SK-N-SH treated with all-trans-retinoic acid at 6 μM for 48 hours (cell line): ENCODE data around the gene CENPB.
A peak's percentile ranks its signal among the peaks of the same experiment; 100 is the strongest.

ENCODE experiments used
- ATAC-seq: fragments of 200-7000 bp; cut with Tn5 transposase; 3 replicates; pipeline ENCODE4 v1.9.1; 2020; ENCODE audit warnings: mild to moderate bottlenecking, moderate library complexity
- ARNTL ChIP-seq: fragments of 450-650 bp; formaldehyde crosslinking; IDR thresholded peaks from 2 replicates; pipeline ENCODE4 v1.5.0; 2020; ENCODE audit warnings: low read depth, mild to moderate bottlenecking, moderate library complexity, borderline replicate concordance
- BACH2 ChIP-seq: fragments of 250-450 bp; sonication (Bioruptor Pico); IDR thresholded peaks from 2 replicates; pipeline ENCODE4 v1.9.0; 2021; ENCODE audit warnings: mild to moderate bottlenecking, borderline replicate concordance
- CSDC2 ChIP-seq: fragments of 250-450 bp; sonication (Bioruptor Pico); IDR thresholded peaks from 2 replicates; pipeline ENCODE4 v1.5.0; 2020; ENCODE audit warnings: mild to moderate bottlenecking, moderate library complexity
- ESRRG ChIP-seq: fragments of 250-450 bp; sonication (Bioruptor Pico); IDR thresholded peaks from 2 replicates; pipeline ENCODE4 v1.6.1; 2021; ENCODE audit warnings: mild to moderate bottlenecking
- GLIS3 ChIP-seq: fragments of 250-450 bp; sonication (Bioruptor Pico); IDR thresholded peaks from 2 replicates; pipeline ENCODE4 v1.5.0; 2020; ENCODE audit warnings: mild to moderate bottlenecking, moderate library complexity
- ISL1 ChIP-seq: fragments of 250-450 bp; sonication (Bioruptor Pico); IDR thresholded peaks from 2 replicates; pipeline ENCODE4 v2.1.2; 2022; ENCODE audit warnings: mild to moderate bottlenecking, moderate library complexity
- PPARA ChIP-seq: fragments of 250-450 bp; sonication (Bioruptor Pico); IDR thresholded peaks from 2 replicates; pipeline ENCODE4 v1.5.0; 2020; ENCODE audit warnings: mild to moderate bottlenecking, borderline replicate concordance
- SNAI2 ChIP-seq: fragments of 250-450 bp; sonication (Bioruptor Pico); IDR thresholded peaks from 2 replicates; pipeline ENCODE4 v1.5.0; 2020; ENCODE audit warnings: mild to moderate bottlenecking, moderate library complexity
- TCF4 ChIP-seq: fragments of 250-450 bp; sonication (Bioruptor Pico); IDR thresholded peaks from 2 replicates; pipeline ENCODE4 v1.8.0; 2021; ENCODE audit warnings: mild to moderate bottlenecking, moderate library complexity, borderline replicate concordance
- TOX ChIP-seq: fragments of 250-450 bp; sonication (Bioruptor Pico); IDR thresholded peaks from 2 replicates; pipeline ENCODE4 v1.8.0; 2021; ENCODE audit warnings: mild to moderate bottlenecking, moderate library complexity, borderline replicate concordance
- ZC3H10 ChIP-seq: fragments of 250-450 bp; sonication (Bioruptor Pico); IDR thresholded peaks from 2 replicates; pipeline ENCODE4 v1.5.1; 2021; ENCODE audit warnings: mild to moderate bottlenecking, moderate library complexity
- ZFP3 ChIP-seq: fragments of 250-450 bp; sonication (Bioruptor Pico); IDR thresholded peaks from 2 replicates; pipeline ENCODE4 v1.5.0; 2020; ENCODE audit warnings: mild to moderate bottlenecking, moderate library complexity
- ZFP30 ChIP-seq: fragments of 450-650 bp; formaldehyde crosslinking; IDR thresholded peaks from 2 replicates; pipeline ENCODE4 v1.5.0; 2022; ENCODE audit warnings: mild to moderate bottlenecking, moderate library complexity
- ZNF565 ChIP-seq: fragments of 450-650 bp; formaldehyde crosslinking; conservative IDR thresholded peaks from 2 replicates; pipeline ENCODE4 v1.5.0; 2020; ENCODE audit warnings: low read depth, mild to moderate bottlenecking, moderate library complexity
- ZNF70 ChIP-seq: fragments of 450-650 bp; formaldehyde crosslinking; IDR thresholded peaks from 2 replicates; pipeline ENCODE4 v1.5.0; 2020; ENCODE audit warnings: mild to moderate bottlenecking, moderate library complexity
- ZNF8 ChIP-seq: fragments of 450-650 bp; formaldehyde crosslinking; IDR thresholded peaks from 2 replicates; pipeline ENCODE4 v1.5.0; 2020; ENCODE audit warnings: mild to moderate bottlenecking, moderate library complexity
- TF ChIP-seq, protein P1 (sequence below): fragments of 250-450 bp; sonication (Bioruptor Pico); IDR thresholded peaks from 2 replicates; pipeline ENCODE4 v1.5.0; 2020; ENCODE audit warnings: mild to moderate bottlenecking, moderate library complexity
- TF ChIP-seq, protein P2 (sequence below): fragments of 250-450 bp; sonication (Bioruptor Pico); IDR thresholded peaks from 2 replicates; pipeline ENCODE4 v1.8.0; 2021; ENCODE audit warnings: low read depth, mild to moderate bottlenecking, moderate library complexity, borderline replicate concordance
- TF ChIP-seq, protein P3 (sequence below): fragments of 250-450 bp; sonication (Bioruptor Pico); IDR thresholded peaks from 2 replicates; pipeline ENCODE4 v1.5.1; 2020; ENCODE audit warnings: low read depth, mild to moderate bottlenecking, moderate library complexity
- TF ChIP-seq, protein P4 (sequence below): fragments of 250-450 bp; sonication (Bioruptor Pico); IDR thresholded peaks from 2 replicates; pipeline ENCODE4 v1.5.1; 2021; ENCODE audit warnings: mild to moderate bottlenecking, moderate library complexity
- TF ChIP-seq, protein P5 (sequence below): fragments of 250-450 bp; sonication (Bioruptor Pico); IDR thresholded peaks from 2 replicates; pipeline ENCODE4 v1.8.0; 2020; ENCODE audit warnings: mild to moderate bottlenecking, moderate library complexity, borderline replicate concordance

Gene CENPB

DNA sequence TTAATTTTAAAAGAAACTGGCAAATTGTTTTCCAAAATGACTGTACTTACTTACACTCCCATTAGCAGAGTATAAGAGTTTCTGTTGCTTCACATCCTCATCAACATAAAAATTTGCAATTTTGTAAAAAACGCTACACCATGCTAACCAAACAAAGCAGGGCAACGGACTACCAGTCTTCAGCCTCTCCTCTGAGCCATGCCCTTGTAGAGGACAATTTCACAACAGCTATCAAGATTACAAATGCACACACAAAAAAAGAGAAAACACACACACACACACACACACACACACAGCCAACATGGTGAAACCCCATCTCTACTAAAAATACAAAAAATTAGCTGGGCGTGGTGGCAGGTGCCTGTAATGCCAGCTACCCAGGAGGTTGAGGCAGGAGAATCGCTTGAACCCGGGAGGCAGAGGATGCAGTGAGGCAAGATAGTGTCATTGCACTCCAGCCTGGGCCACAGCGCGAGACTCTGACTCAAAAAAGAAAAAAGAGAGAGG lies 14.9 kb downstream of the CENPB start:
- no peak for TF ChIP-seq ZFP30 (CRISPR knock-in tag)
- TF ChIP-seq ESRRG (CRISPR knock-in tag): no peak
- no peak for TF ChIP-seq ZNF565 (CRISPR knock-in tag)
- no peak for TF ChIP-seq CSDC2 (CRISPR knock-in tag)
- TF ChIP-seq, protein P1, sequence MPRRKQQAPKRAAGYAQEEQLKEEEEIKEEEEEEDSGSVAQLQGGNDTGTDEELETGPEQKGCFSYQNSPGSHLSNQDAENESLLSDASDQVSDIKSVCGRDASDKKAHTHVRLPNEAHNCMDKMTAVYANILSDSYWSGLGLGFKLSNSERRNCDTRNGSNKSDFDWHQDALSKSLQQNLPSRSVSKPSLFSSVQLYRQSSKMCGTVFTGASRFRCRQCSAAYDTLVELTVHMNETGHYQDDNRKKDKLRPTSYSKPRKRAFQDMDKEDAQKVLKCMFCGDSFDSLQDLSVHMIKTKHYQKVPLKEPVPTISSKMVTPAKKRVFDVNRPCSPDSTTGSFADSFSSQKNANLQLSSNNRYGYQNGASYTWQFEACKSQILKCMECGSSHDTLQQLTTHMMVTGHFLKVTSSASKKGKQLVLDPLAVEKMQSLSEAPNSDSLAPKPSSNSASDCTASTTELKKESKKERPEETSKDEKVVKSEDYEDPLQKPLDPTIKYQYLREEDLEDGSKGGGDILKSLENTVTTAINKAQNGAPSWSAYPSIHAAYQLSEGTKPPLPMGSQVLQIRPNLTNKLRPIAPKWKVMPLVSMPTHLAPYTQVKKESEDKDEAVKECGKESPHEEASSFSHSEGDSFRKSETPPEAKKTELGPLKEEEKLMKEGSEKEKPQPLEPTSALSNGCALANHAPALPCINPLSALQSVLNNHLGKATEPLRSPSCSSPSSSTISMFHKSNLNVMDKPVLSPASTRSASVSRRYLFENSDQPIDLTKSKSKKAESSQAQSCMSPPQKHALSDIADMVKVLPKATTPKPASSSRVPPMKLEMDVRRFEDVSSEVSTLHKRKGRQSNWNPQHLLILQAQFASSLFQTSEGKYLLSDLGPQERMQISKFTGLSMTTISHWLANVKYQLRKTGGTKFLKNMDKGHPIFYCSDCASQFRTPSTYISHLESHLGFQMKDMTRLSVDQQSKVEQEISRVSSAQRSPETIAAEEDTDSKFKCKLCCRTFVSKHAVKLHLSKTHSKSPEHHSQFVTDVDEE: no peak
- TF ChIP-seq PPARA (CRISPR knock-in tag): no peak
- TF ChIP-seq ZFP3 (CRISPR knock-in tag): no peak
- TF ChIP-seq TCF4 (CRISPR knock-in tag): no peak
- no peak for TF ChIP-seq GLIS3 (CRISPR knock-in tag)
- TF ChIP-seq, protein P2, sequence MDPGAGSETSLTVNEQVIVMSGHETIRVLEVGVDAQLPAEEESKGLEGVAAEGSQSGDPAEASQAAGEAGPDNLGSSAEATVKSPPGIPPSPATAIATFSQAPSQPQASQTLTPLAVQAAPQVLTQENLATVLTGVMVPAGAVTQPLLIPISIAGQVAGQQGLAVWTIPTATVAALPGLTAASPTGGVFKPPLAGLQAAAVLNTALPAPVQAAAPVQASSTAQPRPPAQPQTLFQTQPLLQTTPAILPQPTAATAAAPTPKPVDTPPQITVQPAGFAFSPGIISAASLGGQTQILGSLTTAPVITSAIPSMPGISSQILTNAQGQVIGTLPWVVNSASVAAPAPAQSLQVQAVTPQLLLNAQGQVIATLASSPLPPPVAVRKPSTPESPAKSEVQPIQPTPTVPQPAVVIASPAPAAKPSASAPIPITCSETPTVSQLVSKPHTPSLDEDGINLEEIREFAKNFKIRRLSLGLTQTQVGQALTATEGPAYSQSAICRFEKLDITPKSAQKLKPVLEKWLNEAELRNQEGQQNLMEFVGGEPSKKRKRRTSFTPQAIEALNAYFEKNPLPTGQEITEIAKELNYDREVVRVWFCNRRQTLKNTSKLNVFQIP: no peak
- TF ChIP-seq ZNF8: no peak
- TF ChIP-seq ZC3H10 (CRISPR knock-in tag): no peak
- TF ChIP-seq, protein P3, sequence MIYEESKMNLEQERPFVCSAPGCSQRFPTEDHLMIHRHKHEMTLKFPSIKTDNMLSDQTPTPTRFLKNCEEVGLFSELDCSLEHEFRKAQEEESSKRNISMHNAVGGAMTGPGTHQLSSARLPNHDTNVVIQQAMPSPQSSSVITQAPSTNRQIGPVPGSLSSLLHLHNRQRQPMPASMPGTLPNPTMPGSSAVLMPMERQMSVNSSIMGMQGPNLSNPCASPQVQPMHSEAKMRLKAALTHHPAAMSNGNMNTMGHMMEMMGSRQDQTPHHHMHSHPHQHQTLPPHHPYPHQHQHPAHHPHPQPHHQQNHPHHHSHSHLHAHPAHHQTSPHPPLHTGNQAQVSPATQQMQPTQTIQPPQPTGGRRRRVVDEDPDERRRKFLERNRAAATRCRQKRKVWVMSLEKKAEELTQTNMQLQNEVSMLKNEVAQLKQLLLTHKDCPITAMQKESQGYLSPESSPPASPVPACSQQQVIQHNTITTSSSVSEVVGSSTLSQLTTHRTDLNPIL (CRISPR knock-in tag): no peak
- TF ChIP-seq SNAI2: no peak
- TF ChIP-seq ZNF70 (CRISPR knock-in tag): no peak
- TF ChIP-seq, protein P4, sequence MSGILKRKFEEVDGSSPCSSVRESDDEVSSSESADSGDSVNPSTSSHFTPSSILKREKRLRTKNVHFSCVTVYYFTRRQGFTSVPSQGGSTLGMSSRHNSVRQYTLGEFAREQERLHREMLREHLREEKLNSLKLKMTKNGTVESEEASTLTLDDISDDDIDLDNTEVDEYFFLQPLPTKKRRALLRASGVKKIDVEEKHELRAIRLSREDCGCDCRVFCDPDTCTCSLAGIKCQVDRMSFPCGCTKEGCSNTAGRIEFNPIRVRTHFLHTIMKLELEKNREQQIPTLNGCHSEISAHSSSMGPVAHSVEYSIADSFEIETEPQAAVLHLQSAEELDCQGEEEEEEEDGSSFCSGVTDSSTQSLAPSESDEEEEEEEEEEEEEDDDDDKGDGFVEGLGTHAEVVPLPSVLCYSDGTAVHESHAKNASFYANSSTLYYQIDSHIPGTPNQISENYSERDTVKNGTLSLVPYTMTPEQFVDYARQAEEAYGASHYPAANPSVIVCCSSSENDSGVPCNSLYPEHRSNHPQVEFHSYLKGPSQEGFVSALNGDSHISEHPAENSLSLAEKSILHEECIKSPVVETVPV: no peak
- TF ChIP-seq, protein P5, sequence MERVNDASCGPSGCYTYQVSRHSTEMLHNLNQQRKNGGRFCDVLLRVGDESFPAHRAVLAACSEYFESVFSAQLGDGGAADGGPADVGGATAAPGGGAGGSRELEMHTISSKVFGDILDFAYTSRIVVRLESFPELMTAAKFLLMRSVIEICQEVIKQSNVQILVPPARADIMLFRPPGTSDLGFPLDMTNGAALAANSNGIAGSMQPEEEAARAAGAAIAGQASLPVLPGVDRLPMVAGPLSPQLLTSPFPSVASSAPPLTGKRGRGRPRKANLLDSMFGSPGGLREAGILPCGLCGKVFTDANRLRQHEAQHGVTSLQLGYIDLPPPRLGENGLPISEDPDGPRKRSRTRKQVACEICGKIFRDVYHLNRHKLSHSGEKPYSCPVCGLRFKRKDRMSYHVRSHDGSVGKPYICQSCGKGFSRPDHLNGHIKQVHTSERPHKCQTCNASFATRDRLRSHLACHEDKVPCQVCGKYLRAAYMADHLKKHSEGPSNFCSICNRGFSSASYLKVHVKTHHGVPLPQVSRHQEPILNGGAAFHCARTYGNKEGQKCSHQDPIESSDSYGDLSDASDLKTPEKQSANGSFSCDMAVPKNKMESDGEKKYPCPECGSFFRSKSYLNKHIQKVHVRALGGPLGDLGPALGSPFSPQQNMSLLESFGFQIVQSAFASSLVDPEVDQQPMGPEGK (CRISPR knock-in tag): no peak
- no peak for TF ChIP-seq ARNTL (CRISPR knock-in tag)

DNA sequence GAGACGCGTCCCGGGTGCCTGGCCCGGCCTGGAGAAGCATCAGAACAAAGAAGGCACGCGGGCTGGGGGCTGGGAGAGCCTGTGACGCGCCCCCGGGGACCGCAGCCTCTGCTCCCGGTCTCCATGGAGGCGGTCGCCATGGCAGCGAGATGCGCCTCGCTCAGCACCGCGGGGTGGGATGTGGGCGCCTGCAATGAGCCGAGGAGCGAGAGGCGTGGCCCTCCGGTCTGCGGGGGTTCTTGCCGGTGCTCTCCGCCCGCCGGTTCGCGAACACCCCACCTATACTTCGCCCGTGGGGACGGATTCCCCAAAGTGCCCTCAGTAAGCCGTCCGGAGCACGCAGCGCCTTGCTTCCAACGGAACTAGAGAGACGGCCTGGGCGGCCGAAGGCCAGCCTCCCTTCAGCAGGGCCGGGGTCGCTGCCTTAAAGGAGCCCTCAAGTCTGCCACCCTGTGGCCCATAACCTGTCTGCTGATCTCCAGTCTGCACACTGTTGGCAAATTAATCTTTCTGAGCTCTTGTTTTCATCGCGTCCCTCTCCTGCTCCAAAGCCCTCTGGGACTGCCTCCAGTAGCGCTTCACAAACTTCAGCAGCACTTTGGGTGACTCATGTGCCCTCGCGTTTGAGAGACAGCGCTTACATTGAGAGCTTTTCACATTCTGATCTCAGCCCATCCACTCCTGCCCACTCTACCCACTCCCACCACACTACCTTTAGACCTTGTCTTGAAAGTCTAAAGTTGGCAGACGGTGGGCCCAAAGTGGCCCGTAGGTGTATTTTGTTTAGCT lies 18.0 kb downstream of the CENPB start:
- ATAC-seq: peak; percentile 71
- TF ChIP-seq, protein P2: no peak
- TF ChIP-seq, protein P4: no peak
- TF ChIP-seq TOX (CRISPR knock-in tag) (no peak), GLIS3 (CRISPR knock-in tag) (no peak), TCF4 (CRISPR knock-in tag) (no peak), ISL1 (CRISPR knock-in tag) (no peak), ZC3H10 (CRISPR knock-in tag) (no peak), ESRRG (CRISPR knock-in tag) (no peak), BACH2 (CRISPR knock-in tag) (no peak)
- TF ChIP-seq, protein P5 (CRISPR knock-in tag): no peak

More for the DNA sequence above, 14.9 kb downstream of the CENPB start:
- no peak for ATAC-seq
